ENCODE results near the gene DEAF1.

- TF ChIP-seq ZNF274 (IDR thresholded peaks at IDR 0.05; ENCODE audit: low read depth, low read length): no peak
- no peak for TF ChIP-seq YY1 (IDR thresholded peaks at IDR 0.05; ENCODE audit: insufficient read depth, insufficient read length)
- TF ChIP-seq SUZ12 (IDR thresholded peaks at IDR 0.05; ENCODE audit: extremely low read depth, insufficient read depth, insufficient read length): no peak
Observed at GRCh38 chr11:617199-617911, 77.7 kb downstream of the DEAF1 start.
